ENCODE results near the gene GRB14. TPM values are rescaled to one million over a fixed set of nuclear protein-coding genes. Genes with fewer than 3 reads are reported as not detected.

The GRB14 gene
- total and polyA plus RNA-seq, 2 of the 13 experiments (the other 11 are each of a cell fraction or from before 2014, with no cell fraction given): 4.6 to 5.8 TPM

DNA sequence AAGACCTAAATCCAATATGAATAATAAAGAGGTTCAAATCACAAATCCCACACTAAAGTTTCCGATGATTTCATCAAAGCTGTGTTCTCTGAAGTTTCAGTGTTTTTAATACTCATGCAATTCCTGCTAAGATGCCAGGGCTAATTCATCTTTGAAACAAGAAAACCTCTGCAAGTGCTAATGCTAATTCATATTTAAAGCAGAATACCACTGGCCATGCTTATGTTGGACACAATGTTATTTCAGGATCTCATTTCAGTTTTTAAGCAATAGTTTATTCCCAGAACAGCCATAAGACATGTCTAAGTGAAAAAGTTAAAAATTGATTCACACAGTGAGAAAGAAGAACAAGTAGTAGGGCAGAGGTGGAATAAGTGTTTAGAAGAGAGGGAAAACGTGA, 62.8 kb downstream of the GRB14 start:
- ChIA-PET CTCF (ENCODE audit: low intra/inter-chr PET ratio, low total read pairs) (interaction anchor here (7.1 kb wide), 1 partner anchor 41 kb away, joined by 166 read pairs; no protein-coding TSS in a partner anchor), POLR2A (no interaction called here)
- FAIRE-seq (no peak), ATAC-seq (no peak), DNase-seq (ENCODE audit: low spot score) (no peak)
- no peak overlapping the region for H3K27ac ChIP-seq (ENCODE audit: extremely low read length, insufficient read depth, low read length)
- no peak overlapping the region for H3K4me3 ChIP-seq (replicated peaks in 1 of 3; ENCODE audit: insufficient read depth in 1 of 3, low read depth in 2 of 3, low read length in 3 of 3)
- H3K27me3 ChIP-seq (ENCODE audit: control insufficient read depth in 1 of 2, insufficient read depth in 2 of 2, low read length in 2 of 2): no peaks in the 10 kb centered on the region
- no peaks in the 10 kb centered on the region for H3K36me3 ChIP-seq (replicated peaks in 1 of 2; ENCODE audit: control insufficient read depth in 1 of 2, insufficient read depth in 2 of 2, low read length in 2 of 2)
- no peak for TF ChIP-seq EHMT2 (IDR thresholded peaks at IDR 0.05; ENCODE audit: borderline replicate concordance, low read depth, low read length)
- no peak for TF ChIP-seq ATF7-NPFF (CRISPR knock-in tag; IDR thresholded peaks at IDR 0.05; ENCODE audit: low read depth)
- no peak for TF ChIP-seq AHR (CRISPR knock-in tag; IDR thresholded peaks at IDR 0.05)
- TF ChIP-seq, protein P1, sequence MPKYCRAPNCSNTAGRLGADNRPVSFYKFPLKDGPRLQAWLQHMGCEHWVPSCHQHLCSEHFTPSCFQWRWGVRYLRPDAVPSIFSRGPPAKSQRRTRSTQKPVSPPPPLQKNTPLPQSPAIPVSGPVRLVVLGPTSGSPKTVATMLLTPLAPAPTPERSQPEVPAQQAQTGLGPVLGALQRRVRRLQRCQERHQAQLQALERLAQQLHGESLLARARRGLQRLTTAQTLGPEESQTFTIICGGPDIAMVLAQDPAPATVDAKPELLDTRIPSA (CRISPR knock-in tag; IDR thresholded peaks at IDR 0.05; ENCODE audit: borderline replicate concordance): no peak
- no peak for TF ChIP-seq KAT2B (IDR thresholded peaks at IDR 0.05; ENCODE audit: borderline replicate concordance, low read depth, low read length)
- TF ChIP-seq ZNF282 (IDR thresholded peaks at IDR 0.05; ENCODE audit: partially characterized antibody): no peak
- TF ChIP-seq MTF1 (CRISPR knock-in tag; IDR thresholded peaks at IDR 0.05): no peak
- TF ChIP-seq, protein P2, sequence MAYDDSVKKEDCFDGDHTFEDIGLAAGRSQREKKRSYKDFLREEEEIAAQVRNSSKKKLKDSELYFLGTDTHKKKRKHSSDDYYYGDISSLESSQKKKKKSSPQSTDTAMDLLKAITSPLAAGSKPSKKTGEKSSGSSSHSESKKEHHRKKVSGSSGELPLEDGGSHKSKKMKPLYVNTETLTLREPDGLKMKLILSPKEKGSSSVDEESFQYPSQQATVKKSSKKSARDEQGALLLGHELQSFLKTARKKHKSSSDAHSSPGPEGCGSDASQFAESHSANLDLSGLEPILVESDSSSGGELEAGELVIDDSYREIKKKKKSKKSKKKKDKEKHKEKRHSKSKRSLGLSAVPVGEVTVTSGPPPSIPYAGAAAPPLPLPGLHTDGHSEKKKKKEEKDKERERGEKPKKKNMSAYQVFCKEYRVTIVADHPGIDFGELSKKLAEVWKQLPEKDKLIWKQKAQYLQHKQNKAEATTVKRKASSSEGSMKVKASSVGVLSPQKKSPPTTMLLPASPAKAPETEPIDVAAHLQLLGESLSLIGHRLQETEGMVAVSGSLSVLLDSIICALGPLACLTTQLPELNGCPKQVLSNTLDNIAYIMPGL (CRISPR knock-in tag; IDR thresholded peaks at IDR 0.05; ENCODE audit: borderline replicate concordance in 1 of 2, low read depth in 1 of 2): no peak
- TF ChIP-seq NR2F2 (IDR thresholded peaks at IDR 0.05; ENCODE audit: borderline replicate concordance, low read depth): no peak
- TF ChIP-seq ZNF430 (CRISPR knock-in tag; IDR thresholded peaks at IDR 0.05): no peak
- no peak for TF ChIP-seq KAT7 (CRISPR knock-in tag; IDR thresholded peaks at IDR 0.05; ENCODE audit: borderline replicate concordance)
- no peak for TF ChIP-seq CHCHD3 (CRISPR knock-in tag; IDR thresholded peaks at IDR 0.05)
- WGBS (ENCODE audit: low lambda C conversion rate): 76% methylated on average over 2 of the region's 2 CpGs
- in situ Hi-C loops (cut with HindIII; ENCODE audit: extremely low pct_ligation_motif_present, low pct_unique_long_range_greater_than_20kb): loop anchor here (5.0 kb wide), 1 partner anchor 44 kb away; no protein-coding TSS in a partner anchor
- H3K9ac ChIP-seq (ENCODE audit: insufficient read depth, low read depth, low read length): no peak overlapping the region
- H3K4me1 ChIP-seq (ENCODE audit: insufficient read depth, low read length): peaks cover 6% of the 10 kb centered on the region
- no peaks in the 10 kb centered on the region for H3K9me3 ChIP-seq (ENCODE audit: low read length)
- no peak overlapping the region for H2AFZ ChIP-seq (ENCODE audit: low read length)
- no TSS peak for BruUV-seq (replicated peaks)
- intact Hi-C loops (cut with micrococcal nuclease; ENCODE audit: unreplicated experiment): loop anchor here (1.0 kb wide), 1 partner anchor 32 kb away; no protein-coding TSS in a partner anchor
- no peak overlapping the region for H3K4me2 ChIP-seq (ENCODE audit: low read depth, low read length)
- H4K20me1 ChIP-seq (ENCODE audit: insufficient read depth, low read length): no peaks in the 10 kb centered on the region
- no peaks in the 10 kb centered on the region for H3K79me2 ChIP-seq (ENCODE audit: insufficient read depth, low read length)
